ENCODE data around the gene IGSF6. TPM values are rescaled to one million over a fixed set of nuclear protein-coding genes. Genes with fewer than 3 reads are reported as not detected.

IGSF6 gene
- total RNA-seq, 1 experiment from 2014 or later, result not detected

GRCh38 chr16:21643785-21644184 lies 8.6 kb downstream of the IGSF6 start:
- H3K79me1 ChIP-seq (ENCODE audit: insufficient read depth, low read depth, low read length, poor library complexity, severe bottlenecking), result no peaks in the 10 kb centered on the region
- no peak overlapping the region for H3K9ac ChIP-seq (ENCODE audit: extremely low read depth, insufficient read length, low read length)
- H2BK5ac ChIP-seq (ENCODE audit: insufficient read length, low read length), result no peak overlapping the region
- H2AK5ac ChIP-seq (ENCODE audit: insufficient read length, low read length), result no peak overlapping the region
- no peak overlapping the region for H3K18ac ChIP-seq (ENCODE audit: insufficient read length, low read depth, low read length)
- no peaks in the 10 kb centered on the region for H3K23me2 ChIP-seq (ENCODE audit: insufficient read length, low read depth, low read length, poor library complexity, severe bottlenecking)
- no peak overlapping the region for H2BK120ac ChIP-seq (ENCODE audit: low read depth, low read length, poor library complexity, severe bottlenecking)
- no peak overlapping the region for H3K14ac ChIP-seq (ENCODE audit: insufficient read depth, low read length)
- H3K27ac Mint-ChIP-seq, result 0 out of 7 replicates have a peak overlapping the region, but pooled peaks of 1 of the 3 experiments have one; percentile 18
- no peaks in the 10 kb centered on the region for H3K9me3 Mint-ChIP-seq
- no peak overlapping the region for H3K4me2 ChIP-seq (ENCODE audit: insufficient read depth, insufficient read length, low read length)
- WGBS (ENCODE audit: extremely low coverage, insufficient read length, low lambda C conversion rate), result no CpG with 5 or more reads among the region's 3 CpGs
- no peak overlapping the region for H3K23ac ChIP-seq (ENCODE audit: insufficient read length, low read depth, low read length)
- no peak overlapping the region for H3K56ac ChIP-seq (ENCODE audit: insufficient read length, low read depth, low read length)
- no peak overlapping the region for H2BK20ac ChIP-seq (ENCODE audit: low read depth, low read length, poor library complexity, severe bottlenecking)
- no peak overlapping the region for H3K4ac ChIP-seq (ENCODE audit: low read depth, low read length)
- peaks cover 1% of the 10 kb centered on the region; the same call in 1 of the 2 replicates for H3K79me2 ChIP-seq (ENCODE audit: insufficient read depth, low read length)
- no peak overlapping the region for H4K91ac ChIP-seq (ENCODE audit: insufficient read length, low read depth, low read length)
- H4K20me1 ChIP-seq (ENCODE audit: control insufficient read depth, insufficient read depth, insufficient read length), result no peaks in the 10 kb centered on the region
- DNase-seq, result no peak
- no peaks in the 10 kb centered on the region for H3K36me3 Mint-ChIP-seq (ENCODE audit: insufficient read depth in 1 of 3, low read depth in 3 of 3)
- TF ChIP-seq, protein P1, sequence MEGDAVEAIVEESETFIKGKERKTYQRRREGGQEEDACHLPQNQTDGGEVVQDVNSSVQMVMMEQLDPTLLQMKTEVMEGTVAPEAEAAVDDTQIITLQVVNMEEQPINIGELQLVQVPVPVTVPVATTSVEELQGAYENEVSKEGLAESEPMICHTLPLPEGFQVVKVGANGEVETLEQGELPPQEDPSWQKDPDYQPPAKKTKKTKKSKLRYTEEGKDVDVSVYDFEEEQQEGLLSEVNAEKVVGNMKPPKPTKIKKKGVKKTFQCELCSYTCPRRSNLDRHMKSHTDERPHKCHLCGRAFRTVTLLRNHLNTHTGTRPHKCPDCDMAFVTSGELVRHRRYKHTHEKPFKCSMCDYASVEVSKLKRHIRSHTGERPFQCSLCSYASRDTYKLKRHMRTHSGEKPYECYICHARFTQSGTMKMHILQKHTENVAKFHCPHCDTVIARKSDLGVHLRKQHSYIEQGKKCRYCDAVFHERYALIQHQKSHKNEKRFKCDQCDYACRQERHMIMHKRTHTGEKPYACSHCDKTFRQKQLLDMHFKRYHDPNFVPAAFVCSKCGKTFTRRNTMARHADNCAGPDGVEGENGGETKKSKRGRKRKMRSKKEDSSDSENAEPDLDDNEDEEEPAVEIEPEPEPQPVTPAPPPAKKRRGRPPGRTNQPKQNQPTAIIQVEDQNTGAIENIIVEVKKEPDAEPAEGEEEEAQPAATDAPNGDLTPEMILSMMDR (conservative IDR thresholded peaks at IDR 0.05), result no peak
- no peak overlapping the region for H4K8ac ChIP-seq (replicated peaks; ENCODE audit: insufficient read length, low read depth, low read length)
- no peak overlapping the region for H3K4me3 Mint-ChIP-seq
- H3K27me3 ChIP-seq (ENCODE audit: insufficient read depth, low read length), result no peaks in the 10 kb centered on the region
- no peak overlapping the region for H2BK15ac ChIP-seq (ENCODE audit: low read depth, low read length)
- H3K4me1 Mint-ChIP-seq, result no peaks in the 10 kb centered on the region
- no peaks in the 10 kb centered on the region for H3K27me3 Mint-ChIP-seq (ENCODE audit: low read depth)
- H3K4me1 ChIP-seq (ENCODE audit: insufficient read depth, low read length), result no peaks in the 10 kb centered on the region
- no peaks in the 10 kb centered on the region for H3K9me3 ChIP-seq (ENCODE audit: control insufficient read depth, low read depth, low read length)
- H3T11ph ChIP-seq (ENCODE audit: low read length), result no peak overlapping the region
- H4K5ac ChIP-seq (ENCODE audit: insufficient read length, low read depth, low read length), result no peak overlapping the region
- no peak overlapping the region for H2AFZ ChIP-seq (ENCODE audit: low read length)
- no peak overlapping the region for H2BK12ac ChIP-seq (ENCODE audit: insufficient read length, low read depth, low read length)
- no peak overlapping the region for H3K27ac ChIP-seq (ENCODE audit: insufficient read length, low read depth, low read length)
